Kidney epithelial cell (primary cell): ENCODE results near the gene CDCA3. TPM values are rescaled to one million over a fixed set of nuclear protein-coding genes. Genes with fewer than 3 reads are reported as not detected.
A peak's percentile ranks its signal among the peaks of the same experiment; 100 is the strongest.

Experiments used
- DNase-seq: peaks from one replicate; pipeline ENCODE4 v3.0.0-alpha.2; 2010; ENCODE audit warnings: low read depth
- H3K27me3 ChIP-seq: 2 replicates; pipeline ENCODE4 v1.6.0; 2011; ENCODE audit warnings: low read length; ENCODE audit not compliant: control insufficient read depth, insufficient read depth
- H3K36me3 ChIP-seq: 2 replicates; pipeline ENCODE4 v1.5.1; 2011; ENCODE audit warnings: low read length; ENCODE audit not compliant: control insufficient read depth, insufficient read depth
- H3K4me3 ChIP-seq: 2 replicates; pipeline ENCODE4 v1.5.1; 2011; ENCODE audit warnings: low read depth, mild to moderate bottlenecking, control low read depth, low read length
- CTCF ChIP-seq: IDR thresholded peaks from 2 replicates; pipeline ENCODE4 v1.5.1; 2011; ENCODE audit warnings: mild to moderate bottlenecking, moderate library complexity, low read length, control low read depth, inconsistent platforms; ENCODE audit not compliant: insufficient read depth, poor library complexity, severe bottlenecking
- total RNA-seq: library from RNA; depleted of rRNA; stranded (reverse); fragments of >200 nt; gene quantifications from 2 replicates; pipeline ENCODE4 v1.2.3, GENCODE V29; 2015

The CDCA3 gene
- total RNA-seq, 1 donor from 2014 or later = 8.3 TPM

- H3K27me3 ChIP-seq = no peaks in the 10 kb centered on the region
- no peak overlapping the region for H3K4me3 ChIP-seq
- H3K36me3 ChIP-seq = peaks cover 3% of the 10 kb centered on the region
- no peak for TF ChIP-seq CTCF
- no peak for DNase-seq
Measured at GRCh38 chr12:6853626-6854025, 2.5 kb upstream of the CDCA3 start.

- H3K4me3 ChIP-seq = peak overlapping the region; percentile 95
- H3K27me3 ChIP-seq = no peaks in the 10 kb centered on the region
- H3K36me3 ChIP-seq = peaks cover 1% of the 10 kb centered on the region
- no peak for TF ChIP-seq CTCF
- DNase-seq = no peak
Measured at GRCh38 chr12:6852651-6853354, 1.7 kb upstream of the CDCA3 start.

GRCh38 chr12:6851921-6852650 lies 1.0 kb upstream of the CDCA3 start, which contains the start of gene USP5:
TSS of gene USP5 (plus strand) at chr12:6852150. CDS start at chr12:6852180, 30 bp downstream.
- DNase-seq = peak; percentile 99
- Histone ChIP-seq H3K36me3 (peaks cover 3% of the 10 kb centered on the region), H3K27me3 (no peaks in the 10 kb centered on the region), H3K4me3 (peak within 1 kb of the TSS; percentile 95)
- TF ChIP-seq CTCF = no peak

GRCh38 chr12:6850796-6851152 lies 312 bp downstream of the CDCA3 start:
- Histone ChIP-seq H3K4me3 (peak overlapping the region; percentile 95), H3K36me3 (peaks cover 4% of the 10 kb centered on the region), H3K27me3 (no peaks in the 10 kb centered on the region)
- TF ChIP-seq CTCF = no peak
- DNase-seq = no peak

- Histone ChIP-seq H3K27me3 (no peaks in the 10 kb centered on the region), H3K4me3 (peak overlapping the region; percentile 95), H3K36me3 (peaks cover 4% of the 10 kb centered on the region)
- no peak for DNase-seq
- TF ChIP-seq CTCF = no peak
Measured at GRCh38 chr12:6849976-6850560, 1.0 kb downstream of the CDCA3 start.

- no peaks in the 10 kb centered on the region for H3K27me3 ChIP-seq
- peaks cover 4% of the 10 kb centered on the region for H3K36me3 ChIP-seq
- no peak overlapping the region for H3K4me3 ChIP-seq
- TF ChIP-seq CTCF = no peak
- DNase-seq = no peak
Measured at GRCh38 chr12:6849427-6849826, 1.7 kb downstream of the CDCA3 start.
